HUES64 (cell line): ENCODE results near the gene LSAMP.

Source experiments
- H3K27ac ChIP-seq: 2 replicates; pipeline ENCODE4 v1.7.0; 2013; ENCODE audit warnings: low read depth, low read length, inconsistent platforms
- H3K27me3 ChIP-seq: 2 replicates; pipeline ENCODE4 v1.6.1; 2013; ENCODE audit warnings: mild to moderate bottlenecking, low read length; ENCODE audit not compliant: insufficient read depth
- H3K36me3 ChIP-seq: 2 replicates; pipeline ENCODE4 v1.6.1; 2013; ENCODE audit warnings: mild to moderate bottlenecking, low read length; ENCODE audit not compliant: insufficient read depth
- H3K4me1 ChIP-seq: 2 replicates; pipeline ENCODE4 v1.6.1; 2013; ENCODE audit warnings: mild to moderate bottlenecking, low read length, moderate library complexity; ENCODE audit not compliant: insufficient read depth
- H3K4me3 ChIP-seq: 2 replicates; pipeline ENCODE4 v1.5.1; 2013; ENCODE audit warnings: mild to moderate bottlenecking, low read length, moderate library complexity
- H3K9ac ChIP-seq: 2 replicates; pipeline ENCODE4 v1.6.1; 2013; ENCODE audit warnings: mild to moderate bottlenecking, low read depth, low read length
- H3K9me3 ChIP-seq: 2 replicates; pipeline ENCODE4 v1.6.1; 2013; ENCODE audit warnings: low read depth, low read length; ENCODE audit not compliant: insufficient read depth
- WGBS: fragments of 150-250, 120-280 bp; methylation state at CpG from one replicate; pipeline ENCODE4 v1.1.7; 2013; ENCODE audit warnings: missing lambda C conversion rate; 5-methylcytosine and 5-hydroxymethylcytosine counted together

Gene LSAMP

GRCh38 chr3:115913069-115913686 is 532.1 kb downstream of the LSAMP start:
- H3K27me3 ChIP-seq: no peaks in the 10 kb centered on the region
- H3K9ac ChIP-seq: no peak overlapping the region
- H3K4me3 ChIP-seq: no peak overlapping the region
- H3K27ac ChIP-seq: no peak overlapping the region
- H3K4me1 ChIP-seq: peaks cover 15% of the 10 kb centered on the region; the same call in 1 of the 2 replicates
- no peaks in the 10 kb centered on the region for H3K36me3 ChIP-seq
- WGBS: 98% methylated on average over 2 of the region's 4 CpGs
- H3K9me3 ChIP-seq: no peaks in the 10 kb centered on the region

GRCh38 chr3:115912372-115912771 is 532.9 kb downstream of the LSAMP start:
- Histone ChIP-seq H3K9ac (no peak overlapping the region), H3K4me3 (no peak overlapping the region), H3K27me3 (no peaks in the 10 kb centered on the region), H3K36me3 (no peaks in the 10 kb centered on the region), H3K4me1 (peaks cover 15% of the 10 kb centered on the region; the same call in 1 of the 2 replicates), H3K27ac (no peak overlapping the region), H3K9me3 (no peaks in the 10 kb centered on the region)
- 83% methylated on average over 2 of the region's 2 CpGs for WGBS

GRCh38 chr3:115905871-115906270 is 539.4 kb downstream of the LSAMP start:
- no peaks in the 10 kb centered on the region for H3K27me3 ChIP-seq
- no peaks in the 10 kb centered on the region for H3K36me3 ChIP-seq
- no peak overlapping the region for H3K9ac ChIP-seq
- H3K4me1 ChIP-seq: no peaks in the 10 kb centered on the region
- H3K9me3 ChIP-seq: no peaks in the 10 kb centered on the region
- no peak overlapping the region for H3K4me3 ChIP-seq
- WGBS: 100% methylated on average over 2 of the region's 2 CpGs
- no peak overlapping the region for H3K27ac ChIP-seq

GRCh38 chr3:115903843-115904242 is 541.4 kb downstream of the LSAMP start:
- Histone ChIP-seq H3K9me3 (no peaks in the 10 kb centered on the region), H3K9ac (no peak overlapping the region), H3K27ac (no peak overlapping the region), H3K4me3 (no peak overlapping the region), H3K36me3 (no peaks in the 10 kb centered on the region), H3K4me1 (peaks cover 9% of the 10 kb centered on the region), H3K27me3 (no peaks in the 10 kb centered on the region)
- 95% methylated on average over 2 of the region's 2 CpGs for WGBS

- peaks cover 15% of the 10 kb centered on the region for H3K4me1 ChIP-seq
- H3K9ac ChIP-seq: no peak overlapping the region
- no peak overlapping the region for H3K27ac ChIP-seq
- no peaks in the 10 kb centered on the region for H3K36me3 ChIP-seq
- no peak overlapping the region for H3K4me3 ChIP-seq
- no peaks in the 10 kb centered on the region for H3K27me3 ChIP-seq
- H3K9me3 ChIP-seq: no peaks in the 10 kb centered on the region
Measured at GRCh38 chr3:115901008-115901407, 544.3 kb downstream of the LSAMP start.

- Histone ChIP-seq H3K9ac (no peak overlapping the region), H3K27ac (no peak overlapping the region), H3K27me3 (no peaks in the 10 kb centered on the region), H3K4me1 (peaks cover 20% of the 10 kb centered on the region), H3K36me3 (no peaks in the 10 kb centered on the region), H3K4me3 (no peak overlapping the region), H3K9me3 (no peaks in the 10 kb centered on the region)
- 86% methylated on average over 3 of the region's 3 CpGs for WGBS
Measured at GRCh38 chr3:115899535-115899934, 545.8 kb downstream of the LSAMP start.

GRCh38 chr3:115898656-115899410 is 546.5 kb downstream of the LSAMP start:
- Histone ChIP-seq H3K9me3 (no peaks in the 10 kb centered on the region), H3K9ac (no peak overlapping the region), H3K4me1 (peaks cover 20% of the 10 kb centered on the region), H3K4me3 (no peak overlapping the region), H3K27me3 (no peaks in the 10 kb centered on the region), H3K36me3 (no peaks in the 10 kb centered on the region), H3K27ac (no peak overlapping the region)
- 68% methylated on average over 3 of the region's 3 CpGs for WGBS

GRCh38 chr3:115891006-115891636 is 554.2 kb downstream of the LSAMP start:
- no peaks in the 10 kb centered on the region for H3K9me3 ChIP-seq

GRCh38 chr3:115890579-115890978 is 554.7 kb downstream of the LSAMP start:
- H3K27ac ChIP-seq: no peak overlapping the region
- H3K4me1 ChIP-seq: peaks cover 5% of the 10 kb centered on the region; the same call in 1 of the 2 replicates
- H3K9ac ChIP-seq: no peak overlapping the region
- H3K36me3 ChIP-seq: no peaks in the 10 kb centered on the region
- 87% methylated on average over 2 of the region's 2 CpGs for WGBS
- H3K9me3 ChIP-seq: no peaks in the 10 kb centered on the region
- no peak overlapping the region for H3K4me3 ChIP-seq
- H3K27me3 ChIP-seq: no peaks in the 10 kb centered on the region

More at GRCh38 chr3:115891006-115891636, 554.2 kb downstream of the LSAMP start:
- Histone ChIP-seq H3K36me3 (no peaks in the 10 kb centered on the region), H3K4me1 (peaks cover 5% of the 10 kb centered on the region; the same call in 1 of the 2 replicates), H3K4me3 (no peak overlapping the region), H3K27ac (no peak overlapping the region), H3K9ac (no peak overlapping the region), H3K27me3 (no peaks in the 10 kb centered on the region)
- 94% methylated on average over 2 of the region's 2 CpGs for WGBS

GRCh38 chr3:115885621-115886020 is 559.7 kb downstream of the LSAMP start:
- no peaks in the 10 kb centered on the region for H3K27me3 ChIP-seq
- H3K4me3 ChIP-seq: no peak overlapping the region
- H3K9ac ChIP-seq: no peak overlapping the region
- no peaks in the 10 kb centered on the region for H3K9me3 ChIP-seq
- 71% methylated on average over 2 of the region's 2 CpGs for WGBS
- H3K27ac ChIP-seq: no peak overlapping the region
- no peaks in the 10 kb centered on the region for H3K36me3 ChIP-seq
- H3K4me1 ChIP-seq: no peaks in the 10 kb centered on the region

GRCh38 chr3:115877615-115877899 is 567.7 kb downstream of the LSAMP start:
- H3K4me3 ChIP-seq: no peak overlapping the region
- H3K36me3 ChIP-seq: no peaks in the 10 kb centered on the region
- no peak overlapping the region; the same call in 1 of the 2 replicates for H3K9ac ChIP-seq
- no peak overlapping the region for H3K27ac ChIP-seq
- peaks cover 21% of the 10 kb centered on the region for H3K4me1 ChIP-seq
- H3K9me3 ChIP-seq: no peaks in the 10 kb centered on the region
- no peaks in the 10 kb centered on the region for H3K27me3 ChIP-seq
- WGBS: 85% methylated on average over 1 of the region's 1 CpG
